Peyer's patch (tissue), 4 donors: ENCODE results near the gene FRMD4A. TPM values are rescaled to one million over a fixed set of nuclear protein-coding genes. Genes with fewer than 3 reads are reported as not detected.
"Not testable (repeated sequence)": the region's sequence is repeated elsewhere in the genome, so short reads cannot be mapped to it uniquely, and the experiment has no call there.

Experiments
- DNase-seq, 3 donors: peaks; one replicate each; pipeline ENCODE4 v3.0.0-alpha.2; 2017 to 2019
- H3K27ac ChIP-seq, 4 donors: fragments of 200-600 bp; sonication (generic); one replicate each; pipeline ENCODE4 v1.5.1; 2016 to 2019
- H3K27me3 ChIP-seq, 2 donors: fragments of 200-600 bp; sonication (generic); one replicate each; pipeline ENCODE4 v1.5.1; 2019
- H3K36me3 ChIP-seq, 3 donors: fragments of 200-600 bp; sonication (generic); one replicate each; pipeline ENCODE4 v1.5.1; 2016 to 2019
- H3K4me1 ChIP-seq, 4 donors: fragments of 200-600 bp; sonication (generic); one replicate each; pipeline ENCODE4 v1.5.1; 2016 to 2019
- H3K4me3 ChIP-seq, 4 donors: fragments of 200-600 bp; sonication (generic); 1 replicate in 3 of 4; 2 replicates in 1 of 4; pipeline ENCODE4 v1.5.1; 2016 to 2019; ENCODE audit warnings: mild to moderate bottlenecking in 1 of 4
- H3K9me3 ChIP-seq, 4 donors: fragments of 200-600 bp; sonication (generic); one replicate each; pipeline ENCODE4 v1.5.1; 2016 to 2019; ENCODE audit warnings: mild to moderate bottlenecking in 1 of 4
- POLR2A ChIP-seq, 2 donors: fragments of 450-650 bp; IDR thresholded peaks; one replicate each; pipeline ENCODE4 v1.5.1; 2017; ENCODE audit warnings: antibody characterized with exemption in 2 of 2, mild to moderate bottlenecking in 2 of 2, moderate library complexity in 2 of 2
- total RNA-seq, 4 donors: library from RNA; depleted of rRNA; stranded (reverse); fragments of >200 nt; gene quantifications; one replicate each; pipeline ENCODE4 v1.1.0, GENCODE V29; 2016
- TF ChIP-seq, protein P1 (sequence below), 6 experiments: fragments of 450-650 bp in 4 of 6; fragments of 200-600 bp in 2 of 6; sonication (generic) in 1 of 6; IDR thresholded peaks; one replicate each; pipeline ENCODE4 v1.5.1; 2017 to 2019; ENCODE audit warnings: antibody characterized with exemption in 6 of 6, mild to moderate bottlenecking in 3 of 6, moderate library complexity in 1 of 6

Gene FRMD4A
- total RNA-seq, 4 donors from 2014 or later = 3.0 to 47.9 (median 5.9) TPM

DNA sequence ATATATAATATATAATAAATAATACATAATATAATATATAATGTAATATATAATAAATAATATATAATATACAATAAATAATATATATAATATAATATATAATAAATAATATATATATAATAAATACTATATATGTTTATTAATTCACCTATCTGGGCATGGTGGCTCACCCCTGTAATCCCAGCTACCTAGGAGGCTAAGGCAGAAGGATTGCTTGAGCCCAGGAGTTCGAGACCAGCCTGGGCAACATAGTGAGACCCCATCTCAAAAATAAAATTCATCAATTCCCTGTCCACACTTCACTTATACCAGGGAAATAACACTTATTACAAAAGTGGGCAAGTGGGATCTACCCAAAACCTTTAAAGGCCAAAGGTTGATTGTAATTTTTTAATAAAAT is 462.9 kb downstream of the FRMD4A start:
- H3K27ac ChIP-seq = no peak overlapping the region
- no peaks in the 10 kb centered on the region for H3K27me3 ChIP-seq
- no peaks in the 10 kb centered on the region for H3K36me3 ChIP-seq
- TF ChIP-seq, protein P1, sequence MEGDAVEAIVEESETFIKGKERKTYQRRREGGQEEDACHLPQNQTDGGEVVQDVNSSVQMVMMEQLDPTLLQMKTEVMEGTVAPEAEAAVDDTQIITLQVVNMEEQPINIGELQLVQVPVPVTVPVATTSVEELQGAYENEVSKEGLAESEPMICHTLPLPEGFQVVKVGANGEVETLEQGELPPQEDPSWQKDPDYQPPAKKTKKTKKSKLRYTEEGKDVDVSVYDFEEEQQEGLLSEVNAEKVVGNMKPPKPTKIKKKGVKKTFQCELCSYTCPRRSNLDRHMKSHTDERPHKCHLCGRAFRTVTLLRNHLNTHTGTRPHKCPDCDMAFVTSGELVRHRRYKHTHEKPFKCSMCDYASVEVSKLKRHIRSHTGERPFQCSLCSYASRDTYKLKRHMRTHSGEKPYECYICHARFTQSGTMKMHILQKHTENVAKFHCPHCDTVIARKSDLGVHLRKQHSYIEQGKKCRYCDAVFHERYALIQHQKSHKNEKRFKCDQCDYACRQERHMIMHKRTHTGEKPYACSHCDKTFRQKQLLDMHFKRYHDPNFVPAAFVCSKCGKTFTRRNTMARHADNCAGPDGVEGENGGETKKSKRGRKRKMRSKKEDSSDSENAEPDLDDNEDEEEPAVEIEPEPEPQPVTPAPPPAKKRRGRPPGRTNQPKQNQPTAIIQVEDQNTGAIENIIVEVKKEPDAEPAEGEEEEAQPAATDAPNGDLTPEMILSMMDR (IDR thresholded peaks at IDR 0.05) = no peak
- no peak for TF ChIP-seq POLR2A (IDR thresholded peaks at IDR 0.05)
- H3K9me3 ChIP-seq = no peaks in the 10 kb centered on the region
- DNase-seq = no peak
- H3K4me1 ChIP-seq = no peaks in the 10 kb centered on the region
- H3K4me3 ChIP-seq = no peak overlapping the region

DNA sequence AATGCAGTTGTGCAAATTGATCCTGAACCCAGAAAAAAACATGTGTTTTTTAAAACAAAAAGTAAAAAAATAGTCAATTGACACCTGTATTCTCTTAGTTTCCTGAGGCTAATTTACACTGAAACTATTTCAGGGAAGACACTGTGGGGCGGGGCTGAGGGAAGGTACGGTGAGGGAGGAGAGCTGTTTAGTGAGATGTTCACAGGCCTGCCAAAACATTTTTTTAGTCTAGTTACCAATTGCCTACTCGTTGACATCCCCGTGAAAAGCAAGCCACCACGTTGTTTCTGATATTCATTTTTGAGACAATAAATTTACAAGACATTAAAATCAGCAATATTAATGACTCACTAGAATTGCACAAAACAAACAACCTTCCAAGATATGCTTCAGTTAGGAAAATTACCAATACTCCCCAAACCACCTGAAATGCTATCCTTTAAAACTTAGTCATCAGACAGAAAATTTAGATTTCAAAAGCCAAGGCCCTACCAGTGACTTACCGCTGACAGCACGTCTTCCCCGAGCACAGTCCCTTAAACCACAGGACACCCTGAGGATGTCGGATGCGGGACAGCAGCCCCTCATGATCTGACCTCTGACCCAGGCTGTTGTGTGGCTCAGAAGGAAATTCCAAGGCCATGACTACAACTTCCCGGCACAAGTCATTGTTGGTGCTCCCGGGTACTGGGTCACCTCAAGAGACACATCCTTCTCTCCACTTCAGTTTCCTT is 464.8 kb downstream of the FRMD4A start:
- Histone ChIP-seq H3K36me3 (no peaks in the 10 kb centered on the region), H3K9me3 (no peaks in the 10 kb centered on the region), H3K27ac (peak overlapping the region in 1 of 4 donors; percentile 19), H3K27me3 (no peaks in the 10 kb centered on the region), H3K4me1 (no peaks in the 10 kb centered on the region), H3K4me3 (no peak overlapping the region)
- TF ChIP-seq, protein P1 (IDR thresholded peaks at IDR 0.05) = no peak
- TF ChIP-seq POLR2A (IDR thresholded peaks at IDR 0.05) = no peak
- no peak for DNase-seq

DNA sequence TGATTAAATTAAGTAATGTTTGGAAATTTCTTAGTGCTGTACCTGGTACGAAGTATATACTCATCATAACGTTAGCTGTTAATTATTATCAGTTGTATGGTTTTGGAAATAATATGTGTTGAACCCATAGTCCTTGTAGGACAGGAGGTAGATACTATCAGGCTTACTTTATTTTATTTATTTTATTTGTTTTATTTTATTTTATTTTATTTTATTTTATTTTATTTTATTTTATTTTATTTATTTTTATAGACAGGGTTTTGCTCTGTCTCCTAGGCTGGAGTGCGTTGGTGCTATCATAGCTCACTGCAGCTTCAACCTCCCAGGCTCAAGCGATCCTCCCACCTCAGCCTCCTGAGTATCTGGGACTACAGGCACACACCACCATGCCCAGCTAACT is 465.5 kb downstream of the FRMD4A start:
- not testable (repeated sequence) for H3K27ac ChIP-seq, DNase-seq, H3K4me1 ChIP-seq, H3K9me3 ChIP-seq, H3K4me3 ChIP-seq, H3K27me3 ChIP-seq, H3K36me3 ChIP-seq

DNA sequence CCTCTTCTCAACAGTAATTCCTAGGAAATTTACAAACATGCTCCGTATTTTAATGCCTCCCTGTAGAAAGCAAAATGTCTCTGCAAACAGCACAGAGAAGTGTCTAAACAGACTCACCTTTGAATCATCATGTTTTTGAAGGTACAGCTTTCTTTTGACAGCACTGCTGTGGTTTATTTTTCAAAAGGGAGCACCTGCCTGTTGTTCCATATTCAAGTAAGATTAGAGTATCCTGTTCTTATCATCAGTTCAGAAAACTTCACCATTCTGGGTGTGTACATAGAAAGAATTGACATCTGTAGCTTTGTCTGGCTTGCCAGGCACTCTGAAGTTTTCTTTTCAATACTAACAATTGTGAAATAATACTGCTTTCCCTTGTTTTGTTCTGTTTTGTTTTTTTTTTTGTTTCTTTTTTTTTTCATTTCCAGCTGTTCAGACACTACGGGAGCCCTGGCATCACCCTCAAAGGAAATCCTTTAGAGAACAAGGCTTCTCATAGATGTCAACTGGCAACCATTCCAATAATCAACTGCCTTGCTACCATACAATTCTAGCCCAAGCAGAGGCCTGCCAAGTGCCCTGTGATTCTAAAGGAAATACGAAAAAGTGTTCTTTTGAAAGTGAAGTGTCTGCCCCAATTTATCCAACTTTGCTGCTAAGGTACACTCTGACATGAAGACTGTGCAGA is 468.0 kb downstream of the FRMD4A start:
- no peak overlapping the region for H3K4me3 ChIP-seq
- no peak overlapping the region for H3K27ac ChIP-seq
- no peak for DNase-seq
- no peaks in the 10 kb centered on the region for H3K4me1 ChIP-seq
- H3K27me3 ChIP-seq = no peaks in the 10 kb centered on the region
- H3K9me3 ChIP-seq = no peaks in the 10 kb centered on the region
- TF ChIP-seq, protein P1 (IDR thresholded peaks at IDR 0.05) = no peak
- no peak for TF ChIP-seq POLR2A (IDR thresholded peaks at IDR 0.05)
- H3K36me3 ChIP-seq = no peaks in the 10 kb centered on the region

DNA sequence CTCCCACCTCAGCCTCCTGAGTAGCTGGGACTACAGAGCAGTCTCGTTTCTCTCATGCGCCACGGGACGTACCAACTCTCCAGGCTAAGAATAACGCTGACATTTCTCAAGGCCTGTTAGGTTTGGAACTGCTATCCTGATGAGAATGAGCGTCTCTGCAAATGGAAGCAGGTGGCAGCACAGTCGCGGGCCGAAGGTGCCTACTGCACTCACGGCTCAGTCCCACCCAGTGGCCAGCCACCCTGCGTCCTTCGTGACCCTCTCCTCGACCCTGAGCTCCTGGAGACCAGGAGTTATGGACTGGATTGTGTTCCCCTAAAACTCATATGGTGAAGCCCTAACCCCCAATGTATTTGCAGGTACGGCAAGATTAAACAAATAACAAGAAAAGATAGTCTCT is 469.8 kb downstream of the FRMD4A start:
- Histone ChIP-seq H3K4me1 (no peaks in the 10 kb centered on the region), H3K27ac (no peak overlapping the region), H3K27me3 (no peaks in the 10 kb centered on the region), H3K36me3 (no peaks in the 10 kb centered on the region), H3K9me3 (no peaks in the 10 kb centered on the region), H3K4me3 (no peak overlapping the region)
- TF ChIP-seq, protein P1 (IDR thresholded peaks at IDR 0.05) = no peak
- TF ChIP-seq POLR2A (IDR thresholded peaks at IDR 0.05) = no peak
- no peak for DNase-seq

DNA sequence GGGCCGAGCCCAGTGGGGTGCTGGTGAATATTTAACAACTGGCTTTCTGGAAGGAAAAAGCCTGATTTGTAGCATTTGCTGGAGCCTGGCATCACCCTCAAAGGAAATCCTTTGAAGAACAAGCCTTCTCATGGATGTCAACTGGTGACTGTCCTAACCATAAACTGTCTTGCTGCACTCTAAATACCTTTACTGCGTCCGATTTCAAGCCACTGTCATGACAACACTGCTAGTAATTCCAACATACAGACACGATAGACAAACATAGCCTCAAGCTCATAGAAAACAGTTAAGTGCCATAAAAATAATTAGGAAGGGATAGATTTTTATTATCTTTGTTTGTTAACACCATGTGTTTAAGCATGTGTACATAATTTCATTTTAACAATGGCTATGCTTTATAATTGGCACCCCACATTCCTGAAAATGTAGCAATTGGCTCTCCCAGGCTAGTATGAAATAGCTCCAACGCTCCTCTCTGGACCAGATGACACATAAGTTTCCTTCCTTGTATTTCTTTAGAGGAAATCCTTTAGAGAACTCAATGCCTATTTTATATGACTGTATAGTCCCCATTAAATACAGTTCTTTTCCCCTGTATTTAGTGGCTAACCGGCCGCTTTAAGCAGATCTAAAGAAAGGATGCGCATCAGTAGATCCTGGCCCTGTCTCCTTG is 470.6 kb downstream of the FRMD4A start:
- Histone ChIP-seq H3K4me1 (no peaks in the 10 kb centered on the region), H3K9me3 (no peaks in the 10 kb centered on the region), H3K36me3 (no peaks in the 10 kb centered on the region), H3K27me3 (no peaks in the 10 kb centered on the region), H3K27ac (no peak overlapping the region), H3K4me3 (no peak overlapping the region)
- TF ChIP-seq, protein P1 (IDR thresholded peaks at IDR 0.05) = no peak
- TF ChIP-seq POLR2A (IDR thresholded peaks at IDR 0.05) = no peak
- DNase-seq = no peak
